ENCODE measurements around the gene ATG4D.

Gene ATG4D

DNA sequence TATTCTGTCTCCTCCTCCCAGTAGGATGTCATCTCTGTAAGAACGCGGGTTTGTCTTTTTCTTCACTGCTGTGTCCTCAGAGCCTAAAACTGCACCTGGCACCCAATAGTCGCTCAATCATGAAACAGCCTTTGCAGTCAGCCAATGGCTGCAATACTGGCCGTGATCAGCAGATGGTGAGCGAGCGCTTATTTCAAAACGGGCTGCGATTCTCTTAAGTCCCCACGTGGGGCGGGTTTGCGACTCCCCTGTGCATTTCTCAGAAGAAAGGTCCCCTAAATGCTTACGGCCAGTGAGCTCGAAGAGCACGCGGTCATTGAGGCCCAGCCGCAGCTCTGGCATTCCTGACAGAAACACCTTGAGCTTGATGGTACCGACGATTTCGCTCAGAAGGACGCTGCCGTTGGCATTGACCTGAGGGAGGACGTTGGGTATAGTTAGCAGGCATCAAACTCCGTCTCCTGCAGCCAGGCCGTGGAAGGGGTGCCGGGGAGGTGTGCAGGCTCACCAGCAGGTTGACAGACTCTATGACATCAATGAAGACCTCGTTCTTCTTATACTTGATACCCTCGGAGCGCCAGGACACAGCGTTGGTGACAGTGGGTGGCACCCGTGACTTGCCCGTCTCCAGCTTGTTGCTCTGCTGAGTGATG, 37.4 kb downstream of the ATG4D start (continued):
- TF ChIP-seq ZNF521 (tag by site-specific recombination; IDR thresholded peaks at IDR 0.05) = no peak
- no peak for TF ChIP-seq REPIN1 (tag by site-specific recombination; IDR thresholded peaks at IDR 0.05; ENCODE audit: low read depth)
- no peak for TF ChIP-seq GFI1B (tag by site-specific recombination; IDR thresholded peaks at IDR 0.05)
- no peak for TF ChIP-seq ZNF19 (tag by site-specific recombination; IDR thresholded peaks at IDR 0.05; ENCODE audit: low read depth)
- TF ChIP-seq, protein P1, sequence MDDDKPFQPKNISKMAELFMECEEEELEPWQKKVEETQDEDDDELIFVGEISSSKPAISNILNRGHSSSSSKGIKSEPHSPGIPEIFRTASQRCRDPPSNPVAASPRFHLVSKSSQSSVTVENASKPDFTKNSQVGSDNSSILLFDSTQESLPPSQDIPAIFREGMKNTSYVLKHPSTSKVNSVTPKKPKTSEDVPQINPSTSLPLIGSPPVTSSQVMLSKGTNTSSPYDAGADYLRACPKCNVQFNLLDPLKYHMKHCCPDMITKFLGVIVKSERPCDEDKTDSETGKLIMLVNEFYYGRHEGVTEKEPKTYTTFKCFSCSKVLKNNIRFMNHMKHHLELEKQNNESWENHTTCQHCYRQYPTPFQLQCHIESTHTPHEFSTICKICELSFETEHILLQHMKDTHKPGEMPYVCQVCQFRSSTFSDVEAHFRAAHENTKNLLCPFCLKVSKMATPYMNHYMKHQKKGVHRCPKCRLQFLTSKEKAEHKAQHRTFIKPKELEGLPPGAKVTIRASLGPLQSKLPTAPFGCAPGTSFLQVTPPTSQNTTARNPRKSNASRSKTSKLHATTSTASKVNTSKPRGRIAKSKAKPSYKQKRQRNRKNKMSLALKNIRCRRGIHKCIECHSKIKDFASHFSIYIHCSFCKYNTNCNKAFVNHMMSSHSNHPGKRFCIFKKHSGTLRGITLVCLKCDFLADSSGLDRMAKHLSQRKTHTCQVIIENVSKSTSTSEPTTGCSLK (tag by site-specific recombination; IDR thresholded peaks at IDR 0.05) = no peak
- no peak for TF ChIP-seq ZNF610 (tag by site-specific recombination; IDR thresholded peaks at IDR 0.05; ENCODE audit: borderline replicate concordance)
- TF ChIP-seq KLF8 (tag by site-specific recombination; IDR thresholded peaks at IDR 0.05) = no peak
- TF ChIP-seq ZNF211 (tag by site-specific recombination; IDR thresholded peaks at IDR 0.05; ENCODE audit: low read depth) = no peak
- TF ChIP-seq ZNF600 (tag by site-specific recombination; IDR thresholded peaks at IDR 0.05) = peak; percentile 86
- no peak for TF ChIP-seq ZNF311 (tag by site-specific recombination; IDR thresholded peaks at IDR 0.05; ENCODE audit: borderline replicate concordance)
- peak; percentile 95 for TF ChIP-seq ZNF654 (tag by site-specific recombination; IDR thresholded peaks at IDR 0.05; ENCODE audit: low read depth)
- no peak for TF ChIP-seq ZNF416 (tag by site-specific recombination; IDR thresholded peaks at IDR 0.05)
- no peak for TF ChIP-seq ZNF830 (tag by site-specific recombination; IDR thresholded peaks at IDR 0.05; ENCODE audit: low read depth)
- no peak for TF ChIP-seq HOXC10 (CRISPR knock-in tag; IDR thresholded peaks at IDR 0.05)
- TF ChIP-seq, protein P2, sequence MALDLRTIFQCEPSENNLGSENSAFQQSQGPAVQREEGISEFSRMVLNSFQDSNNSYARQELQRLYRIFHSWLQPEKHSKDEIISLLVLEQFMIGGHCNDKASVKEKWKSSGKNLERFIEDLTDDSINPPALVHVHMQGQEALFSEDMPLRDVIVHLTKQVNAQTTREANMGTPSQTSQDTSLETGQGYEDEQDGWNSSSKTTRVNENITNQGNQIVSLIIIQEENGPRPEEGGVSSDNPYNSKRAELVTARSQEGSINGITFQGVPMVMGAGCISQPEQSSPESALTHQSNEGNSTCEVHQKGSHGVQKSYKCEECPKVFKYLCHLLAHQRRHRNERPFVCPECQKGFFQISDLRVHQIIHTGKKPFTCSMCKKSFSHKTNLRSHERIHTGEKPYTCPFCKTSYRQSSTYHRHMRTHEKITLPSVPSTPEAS (tag by site-specific recombination; IDR thresholded peaks at IDR 0.05) = no peak
- no peak for TF ChIP-seq ZNF747 (tag by site-specific recombination; IDR thresholded peaks at IDR 0.05)
- TF ChIP-seq ZNF658 (tag by site-specific recombination; IDR thresholded peaks at IDR 0.05) = no peak
- TF ChIP-seq ZNF362 (tag by site-specific recombination; IDR thresholded peaks at IDR 0.05) = no peak
- TF ChIP-seq ZNF514 (tag by site-specific recombination; IDR thresholded peaks at IDR 0.05) = no peak
- TF ChIP-seq MZF1 (tag by site-specific recombination; IDR thresholded peaks at IDR 0.05; ENCODE audit: borderline replicate concordance) = no peak
- no peak for TF ChIP-seq ZNF10 (tag by site-specific recombination; IDR thresholded peaks at IDR 0.05)
- TF ChIP-seq ZNF354C (tag by site-specific recombination; IDR thresholded peaks at IDR 0.05; ENCODE audit: borderline replicate concordance, low read depth) = no peak
- no peak for TF ChIP-seq ZNF777 (tag by site-specific recombination; IDR thresholded peaks at IDR 0.05; ENCODE audit: borderline replicate concordance)
- no peak for TF ChIP-seq ZNF776 (tag by site-specific recombination; IDR thresholded peaks at IDR 0.05; ENCODE audit: borderline replicate concordance)
- TF ChIP-seq ZNF221 (tag by site-specific recombination; IDR thresholded peaks at IDR 0.05; ENCODE audit: borderline replicate concordance) = no peak
- no peak for TF ChIP-seq PRDM2 (tag by site-specific recombination; IDR thresholded peaks at IDR 0.05; ENCODE audit: borderline replicate concordance)
- TF ChIP-seq ZNF837 (tag by site-specific recombination; IDR thresholded peaks at IDR 0.05) = no peak
- no peak for TF ChIP-seq ZBTB17 (tag by site-specific recombination; IDR thresholded peaks at IDR 0.05)
- TF ChIP-seq ZNF473 (tag by site-specific recombination; IDR thresholded peaks at IDR 0.05) = no peak
- TF ChIP-seq ZNF561 (tag by site-specific recombination; IDR thresholded peaks at IDR 0.05; ENCODE audit: borderline replicate concordance) = no peak
